OCI-LY7 (cell line): ENCODE measurements around the gene SLC8A1. TPM values are rescaled to one million over a fixed set of nuclear protein-coding genes. Genes with fewer than 3 reads are reported as not detected.

ENCODE experiments used
- BruUV-seq: library from RNA; stranded (reverse); fragments of 400-500 nt; replicated peaks from 2 replicates; lab custom pipeline; 2021; lab: Mats Ljungman, UMichigan
- CTCF ChIA-PET: fragments of 300-600 bp; sonication (Branson Sonifier 250); formaldehyde crosslinking; loops from one replicate; lab custom pipeline; 2022; ENCODE audit warnings: antibody characterized with exemption; ENCODE audit not compliant: unreplicated experiment; lab: Charles Lee
- POLR2A ChIA-PET: fragments of 300-600 bp; sonication (Branson Sonifier 250); formaldehyde crosslinking; loops from one replicate; lab custom pipeline; 2022; ENCODE audit warnings: antibody characterized with exemption; lab: Charles Lee
- DNase-seq: peaks from one replicate; pipeline ENCODE4 v3.0.0-alpha.2; 2015; ENCODE audit warnings: low spot score
- H2AFZ ChIP-seq: fragments of 200-600 bp; sonication (generic), shearing (Covaris generic); 2 replicates; pipeline ENCODE4 v1.6.1; 2014; ENCODE audit warnings: mild to moderate bottlenecking, antibody characterized with exemption, low read length, moderate library complexity
- H3K27ac ChIP-seq: fragments of 200-600 bp; sonication (generic); 2 replicates; pipeline ENCODE4 v1.5.1; 2014; ENCODE audit warnings: mixed run types, low read depth, mild to moderate bottlenecking, moderate library complexity, low read length, inconsistent platforms; ENCODE audit not compliant: poor library complexity, severe bottlenecking
- H3K36me3 ChIP-seq: fragments of 200-600 bp; sonication (generic); 2 replicates; pipeline ENCODE4 v1.6.1; 2014; ENCODE audit warnings: mild to moderate bottlenecking, antibody characterized with exemption, low read length, moderate library complexity, mixed read lengths; ENCODE audit not compliant: insufficient read depth
- H3K4me1 ChIP-seq: fragments of 200-600 bp; sonication (generic); 2 replicates; pipeline ENCODE4 v1.5.1; 2014; ENCODE audit warnings: mild to moderate bottlenecking, low read length; ENCODE audit not compliant: insufficient read depth, poor library complexity, severe bottlenecking
- H3K4me2 ChIP-seq: fragments of 200-600 bp; sonication (generic); 2 replicates; pipeline ENCODE4 v1.6.1; 2014; ENCODE audit warnings: mild to moderate bottlenecking, low read length
- H3K4me3 ChIP-seq: fragments of 200-600 bp; sonication (generic); 2 replicates; pipeline ENCODE4 v1.5.1; 2014; ENCODE audit warnings: mild to moderate bottlenecking, low read depth, low read length; ENCODE audit not compliant: poor library complexity, severe bottlenecking
- H3K79me2 ChIP-seq: fragments of 200-600 bp; sonication (generic); 2 replicates; pipeline ENCODE4 v1.6.1; 2016; ENCODE audit warnings: low read depth, mild to moderate bottlenecking, low read length, moderate library complexity, mixed read lengths; ENCODE audit not compliant: insufficient read depth
- H3K9me2 ChIP-seq: fragments of 200-600 bp; sonication (generic); 2 replicates; pipeline ENCODE4 v1.6.1; 2016; ENCODE audit warnings: mild to moderate bottlenecking, low read length, mixed read lengths; ENCODE audit not compliant: insufficient read depth
- H3K9me3 ChIP-seq: fragments of 200-600 bp; sonication (generic); 2 replicates; pipeline ENCODE4 v1.6.1; 2014; ENCODE audit warnings: mild to moderate bottlenecking, mixed run types, low read length, mixed read lengths
- H4K20me1 ChIP-seq: fragments of 200-600 bp; sonication (generic); 2 replicates; pipeline ENCODE4 v1.6.1; 2014; ENCODE audit warnings: mild to moderate bottlenecking, antibody characterized with exemption, low read length, moderate library complexity, mixed read lengths; ENCODE audit not compliant: insufficient read depth
- CTCF ChIP-seq: fragments of 200-600 bp; sonication (generic); conservative IDR thresholded peaks from 2 replicates; pipeline ENCODE4 v1.5.1; 2014; ENCODE audit warnings: mild to moderate bottlenecking, antibody characterized with exemption, low read length, moderate library complexity, mixed read lengths
- EZH2phosphoT487 ChIP-seq: fragments of 200-600 bp; sonication (generic); IDR thresholded peaks from 2 replicates; pipeline ENCODE4 v1.6.1; 2018; ENCODE audit warnings: low read depth, borderline replicate concordance, mild to moderate bottlenecking, mixed run types, antibody characterized with exemption, low read length, moderate library complexity, mixed read lengths
- intact Hi-C: fragments of 100-400 bp; cut with micrococcal nuclease; formaldehyde crosslinking; loops from one replicate; pipeline ENCODE4 v1.10.0; 2022; ENCODE audit not compliant: unreplicated experiment
- total RNA-seq, 2 experiments: library from RNA; depleted of rRNA in 1 of 2; stranded (reverse); fragments of >200 nt in 1 of 2; shearing (Covaris generic) in 1 of 2; gene quantifications; 2 replicates each; pipeline ENCODE4 v1.2.3, GENCODE V29; 2014 to 2022

SLC8A1 gene
- total RNA-seq, 2 experiments from 2014 or later, result 3.6 to 7.3 TPM

- no peak overlapping the region for H3K4me3 ChIP-seq
- no peaks in the 10 kb centered on the region for H3K9me3 ChIP-seq
- ChIA-PET CTCF (no interaction called here), POLR2A (interaction anchor here (0.7 to 3.1 kb wide), 2 partner anchors 12 to 55 kb away, joined by 3 to 15 read pairs; no protein-coding TSS in a partner anchor)
- no peak overlapping the region for H3K27ac ChIP-seq
- no peaks in the 10 kb centered on the region for H3K9me2 ChIP-seq
- BruUV-seq, result no TSS peak
- no peaks in the 10 kb centered on the region for H3K79me2 ChIP-seq
- no peaks in the 10 kb centered on the region for H4K20me1 ChIP-seq
- intact Hi-C loops, result no loop called here
- H3K36me3 ChIP-seq, result no peaks in the 10 kb centered on the region
- peaks cover 4% of the 10 kb centered on the region for H3K4me1 ChIP-seq
- no peak for TF ChIP-seq EZH2phosphoT487
- TF ChIP-seq CTCF, result no peak
- H3K4me2 ChIP-seq, result no peak overlapping the region
- no peak overlapping the region for H2AFZ ChIP-seq
- DNase-seq, result no peak
These were observed 379.3 kb downstream of the SLC8A1 start for GRCh38 chr2:40072442-40073232.

DNA sequence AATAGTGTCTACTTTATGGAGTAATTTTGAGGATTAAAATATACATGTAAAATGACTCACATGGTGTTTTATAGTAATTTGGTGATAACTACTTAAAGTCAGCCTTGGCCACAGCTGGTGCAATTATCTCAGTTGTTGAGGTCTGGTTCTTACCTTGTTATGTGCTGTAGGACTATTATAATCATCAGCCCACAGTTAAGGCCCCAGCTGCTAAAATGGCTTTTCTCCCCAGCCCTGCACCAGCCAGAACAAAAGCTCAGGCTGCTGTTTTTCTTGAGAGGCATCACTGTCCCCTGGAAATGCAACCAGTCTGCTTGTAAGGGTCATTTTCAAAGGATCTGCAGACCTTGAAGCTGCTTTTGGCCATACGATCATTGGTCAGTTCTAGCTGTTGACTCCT, 389.5 kb downstream of the SLC8A1 start:
- CTCF ChIA-PET, result no interaction called here
- no peaks in the 10 kb centered on the region for H3K9me2 ChIP-seq
- no TSS peak for BruUV-seq

GRCh38 chr2:40049781-40050180, 402.1 kb downstream of the SLC8A1 start:
- Histone ChIP-seq H3K9me3 (no peaks in the 10 kb centered on the region), H3K27ac (no peak overlapping the region), H3K79me2 (no peaks in the 10 kb centered on the region), H3K9me2 (no peaks in the 10 kb centered on the region), H4K20me1 (no peaks in the 10 kb centered on the region), H2AFZ (no peak overlapping the region), H3K4me1 (no peaks in the 10 kb centered on the region), H3K4me3 (no peak overlapping the region), H3K4me2 (no peak overlapping the region), H3K36me3 (no peaks in the 10 kb centered on the region)
- BruUV-seq, result no TSS peak
- ChIA-PET POLR2A (no interaction called here), CTCF (no interaction called here)
- intact Hi-C loops, result no loop called here
- no peak for DNase-seq
- TF ChIP-seq EZH2phosphoT487, result no peak
- no peak for TF ChIP-seq CTCF

More for the DNA sequence above, 389.5 kb downstream of the SLC8A1 start:
- no peaks in the 10 kb centered on the region; the same call in 1 of the 2 replicates for H3K36me3 ChIP-seq
- DNase-seq, result no peak
- H2AFZ ChIP-seq, result no peak overlapping the region
- no peak overlapping the region for H3K4me2 ChIP-seq
- H3K27ac ChIP-seq, result no peak overlapping the region
- H3K9me3 ChIP-seq, result peaks cover 20% of the 10 kb centered on the region; the same call in 1 of the 2 replicates
- H3K79me2 ChIP-seq, result no peaks in the 10 kb centered on the region
- no peak for TF ChIP-seq EZH2phosphoT487
- H4K20me1 ChIP-seq, result no peaks in the 10 kb centered on the region
- intact Hi-C loops, result no loop called here
- POLR2A ChIA-PET, result interaction anchor here (0.5 to 4.2 kb wide), 3 partner anchors 8 to 199 kb away, joined by 3 to 15 read pairs (median 5); no protein-coding TSS in a partner anchor
- peaks cover 5% of the 10 kb centered on the region for H3K4me1 ChIP-seq
- H3K4me3 ChIP-seq, result no peak overlapping the region
